NCI-H187 treated with DMSO at 0.1 percent for 48 hours (cell line): ENCODE measurements around the gene MGAT4A.
"Not testable (repeated sequence)": the region's sequence is repeated elsewhere in the genome, so short reads cannot be mapped to it uniquely, and the experiment has no call there.

ENCODE experiments used
- DNase-seq: peaks from one replicate; lab custom pipeline; 2025; lab: John Stamatoyannopoulos, UW

The MGAT4A gene

DNA sequence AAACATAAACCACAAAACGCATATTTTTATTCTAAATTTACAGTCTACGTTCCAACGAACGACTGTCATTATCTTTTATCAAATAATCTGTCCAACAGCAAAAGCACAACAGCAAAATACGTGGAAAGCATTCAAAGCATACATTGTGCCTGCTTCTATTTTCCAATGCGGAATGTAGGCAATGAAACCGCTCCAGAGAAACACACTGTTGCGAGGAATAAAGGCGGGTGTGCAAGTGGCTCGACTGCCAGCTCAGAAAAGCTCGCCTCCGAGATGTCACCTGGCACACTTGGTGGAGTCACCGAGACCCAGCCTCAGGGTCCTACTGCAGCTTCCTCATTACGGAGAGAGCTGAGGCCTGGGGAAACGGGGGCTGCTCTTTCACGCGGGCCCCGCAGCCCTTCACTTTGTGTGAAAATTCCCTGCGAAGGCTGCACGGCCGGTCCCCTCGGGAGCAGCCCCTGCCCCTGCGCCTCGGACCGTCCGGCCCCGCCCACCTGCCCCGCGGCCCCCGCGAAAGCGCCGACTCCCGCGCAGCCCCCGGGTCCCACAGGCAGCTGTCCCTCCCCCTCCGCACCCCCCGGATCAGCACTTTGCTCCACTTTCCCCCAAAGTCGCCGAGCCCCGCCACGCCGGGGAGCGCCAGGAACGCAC, 752 bp downstream of the MGAT4A start:
- DNase-seq, result no peak

DNA sequence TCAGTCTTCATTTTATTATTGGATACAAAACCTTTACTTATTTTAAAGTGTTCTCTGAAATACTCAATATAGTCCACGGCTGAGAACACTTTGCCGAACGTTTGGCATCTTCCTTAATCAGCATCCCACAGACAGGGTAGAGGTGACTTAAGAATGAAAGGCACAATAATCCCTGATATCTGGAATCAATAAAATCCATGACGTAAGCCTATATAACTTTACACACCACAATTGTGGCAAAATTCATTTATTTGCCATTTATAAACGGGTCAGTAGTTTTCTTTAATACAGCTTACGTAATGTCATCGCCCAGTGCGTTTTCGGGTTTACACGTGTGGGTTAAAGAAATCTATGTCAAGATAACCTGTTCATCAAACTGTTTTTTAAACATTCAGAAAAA, 1.3 kb downstream of the MGAT4A start:
- DNase-seq, result no peak

DNA sequence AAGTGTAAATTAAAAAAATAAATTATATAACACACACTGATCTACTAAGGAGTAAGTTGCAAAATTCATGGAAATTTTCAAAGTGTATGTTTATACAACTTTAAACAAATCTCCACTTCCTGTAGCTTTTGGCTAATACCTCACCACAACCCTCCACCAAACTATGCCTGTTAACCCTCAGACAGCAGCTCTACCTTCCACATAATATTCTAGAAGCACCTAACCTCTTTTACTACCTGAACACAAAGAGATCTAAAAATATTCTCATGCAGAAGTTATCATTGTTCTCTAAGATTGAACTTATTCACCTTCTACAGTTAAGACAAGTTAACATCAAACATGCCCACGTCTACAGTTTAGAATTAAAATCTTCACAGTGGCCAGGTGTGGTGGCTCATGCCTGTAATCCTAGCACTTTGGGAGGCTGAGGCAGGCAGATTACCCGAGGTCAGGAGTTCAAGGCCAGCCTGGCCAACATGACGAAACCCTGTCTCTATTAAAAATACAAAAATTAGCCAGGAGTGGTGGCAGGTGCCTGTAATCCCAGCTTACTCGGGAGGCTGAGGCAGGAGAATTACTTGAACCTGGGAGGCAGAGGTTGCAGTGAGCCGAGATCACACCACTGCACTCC, 2.7 kb downstream of the MGAT4A start:
- DNase-seq, result not testable (repeated sequence)

DNA sequence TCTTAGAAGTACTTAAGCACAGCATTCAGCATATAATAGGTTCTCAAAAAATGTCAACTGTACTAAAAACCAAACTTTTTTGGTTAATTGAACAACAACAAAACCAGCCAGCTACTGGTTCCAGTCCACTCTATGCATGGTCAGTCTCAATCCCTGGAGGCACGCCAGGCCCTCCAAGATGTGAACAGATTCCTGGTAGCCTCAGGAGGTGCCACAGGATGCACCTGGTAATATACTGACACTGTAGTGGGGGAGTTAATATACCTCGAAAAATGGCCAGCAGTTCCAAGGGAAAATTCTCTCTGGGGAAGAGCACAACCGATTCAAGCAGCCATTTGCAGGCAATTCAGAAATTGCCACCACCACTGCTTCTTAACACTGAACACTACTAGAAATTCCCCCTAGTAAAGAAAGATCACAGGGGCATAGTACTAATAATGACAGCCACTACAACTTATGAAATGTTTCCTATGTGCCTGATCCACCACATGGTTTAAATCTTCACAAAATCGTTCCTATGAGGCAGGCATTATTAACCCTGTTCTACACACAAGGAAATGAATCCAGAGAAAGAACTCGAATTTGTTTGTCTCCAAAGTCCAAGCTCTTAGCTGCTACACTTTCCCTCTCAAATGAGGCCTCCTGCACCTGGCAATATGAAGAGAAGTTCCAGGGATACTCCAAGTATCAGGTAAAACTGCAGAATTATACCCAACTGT, 3.4 kb downstream of the MGAT4A start:
- DNase-seq, result no peak

DNA sequence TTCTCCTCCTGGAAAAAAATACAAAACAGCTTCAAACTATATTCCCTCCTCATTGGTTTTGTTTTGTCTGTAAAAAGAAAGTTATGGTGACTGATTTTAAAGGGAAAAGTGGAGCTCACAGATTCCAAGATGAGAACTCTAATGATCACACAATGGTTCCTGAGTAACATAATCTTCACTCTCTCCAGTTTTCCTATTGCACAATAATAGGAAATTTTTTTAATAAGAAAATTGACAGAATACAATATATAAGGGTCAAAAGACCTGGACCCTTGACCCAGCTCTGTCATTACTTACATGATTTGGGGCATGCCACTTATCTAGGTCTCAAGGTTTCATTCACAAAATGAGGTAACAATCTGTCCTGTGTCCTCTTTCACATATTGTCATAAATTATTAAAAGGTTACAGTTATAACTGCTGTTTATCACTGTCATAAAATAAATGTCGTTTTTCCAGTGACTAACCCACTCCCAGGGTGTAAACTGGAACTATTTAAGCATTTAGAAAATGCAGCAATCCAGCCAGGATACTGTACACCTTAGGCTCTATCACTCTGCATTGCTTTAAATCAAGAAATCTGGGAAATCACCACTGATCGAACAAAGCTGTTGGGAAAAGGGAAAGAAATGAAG, 4.1 kb downstream of the MGAT4A start:
- no peak for DNase-seq

DNA sequence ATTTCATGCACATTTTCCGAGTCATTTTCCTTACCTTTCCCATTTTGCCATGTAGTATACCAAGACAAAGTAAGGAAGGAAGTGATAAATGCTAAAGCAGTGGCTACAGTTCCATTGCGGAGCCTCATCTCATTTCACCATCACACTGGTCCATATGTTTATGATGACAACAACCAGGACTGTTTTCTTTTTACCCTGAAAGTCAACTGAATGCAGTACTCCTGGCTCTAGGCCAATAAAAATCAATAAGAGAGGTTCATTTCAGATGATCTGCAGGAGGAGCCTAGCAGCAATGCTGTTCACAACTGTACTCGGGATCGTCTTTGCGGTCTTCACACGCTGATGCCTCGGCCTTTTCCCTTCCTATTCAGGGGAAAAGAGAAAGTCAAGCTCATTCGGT, 4.7 kb downstream of the MGAT4A start:
- no peak for DNase-seq

DNA sequence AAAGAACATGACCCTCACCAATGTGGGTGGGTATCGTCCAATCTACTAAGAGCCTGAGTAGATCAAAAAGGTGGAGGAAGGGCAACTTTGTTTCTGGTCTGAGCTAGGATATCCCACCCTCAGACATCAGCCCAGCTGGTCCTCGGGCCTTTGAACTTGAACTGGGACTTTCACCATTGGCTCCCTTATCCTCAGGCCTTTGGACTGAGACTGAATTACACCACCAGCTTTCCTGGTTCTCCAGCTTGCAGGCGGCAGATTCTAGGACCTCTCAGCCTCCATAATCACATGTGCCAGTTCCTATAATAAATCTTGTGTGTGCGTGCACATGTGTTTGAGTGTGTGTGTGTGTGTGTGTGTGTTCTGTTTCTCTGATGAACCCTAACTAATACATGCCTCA, 10.6 kb downstream of the MGAT4A start:
- DNase-seq, result no peak

DNA sequence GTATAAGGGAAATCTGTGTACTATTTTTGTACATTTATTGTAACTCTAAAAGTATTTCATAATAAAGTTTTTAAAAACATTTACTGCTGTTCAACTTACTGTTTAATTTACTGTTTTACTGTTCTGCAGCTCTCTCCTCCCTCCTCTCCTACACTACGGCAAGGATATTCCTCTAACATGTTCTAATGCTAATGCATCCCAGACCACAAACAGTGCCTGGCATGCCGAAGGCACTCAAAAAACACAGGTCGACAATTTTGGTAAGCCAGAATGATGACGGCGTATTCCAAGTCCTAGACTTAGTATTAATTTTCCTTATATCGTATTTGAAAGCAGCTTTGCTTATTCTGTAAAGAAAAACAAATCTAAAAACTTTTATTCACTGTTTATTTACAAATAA, 13.3 kb downstream of the MGAT4A start:
- DNase-seq, result no peak

DNA sequence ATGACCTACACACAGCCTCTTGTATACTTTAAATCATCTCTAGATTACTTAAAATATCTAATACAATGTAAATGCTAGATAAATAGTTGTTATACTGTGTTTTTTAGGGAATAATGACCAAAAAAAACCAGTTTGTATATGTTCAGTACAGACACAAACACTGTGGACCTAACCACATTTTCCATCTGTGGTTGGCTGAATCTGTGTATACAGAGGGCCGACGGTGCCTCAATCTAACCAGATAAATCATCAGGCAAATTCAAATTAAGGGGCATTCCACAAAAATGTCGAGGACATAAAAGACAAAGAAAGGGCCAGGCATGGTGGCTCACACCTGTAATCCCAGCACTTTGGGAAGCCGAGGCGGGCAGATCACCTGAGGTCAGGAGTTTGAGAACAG, 14.1 kb downstream of the MGAT4A start:
- no peak for DNase-seq

DNA sequence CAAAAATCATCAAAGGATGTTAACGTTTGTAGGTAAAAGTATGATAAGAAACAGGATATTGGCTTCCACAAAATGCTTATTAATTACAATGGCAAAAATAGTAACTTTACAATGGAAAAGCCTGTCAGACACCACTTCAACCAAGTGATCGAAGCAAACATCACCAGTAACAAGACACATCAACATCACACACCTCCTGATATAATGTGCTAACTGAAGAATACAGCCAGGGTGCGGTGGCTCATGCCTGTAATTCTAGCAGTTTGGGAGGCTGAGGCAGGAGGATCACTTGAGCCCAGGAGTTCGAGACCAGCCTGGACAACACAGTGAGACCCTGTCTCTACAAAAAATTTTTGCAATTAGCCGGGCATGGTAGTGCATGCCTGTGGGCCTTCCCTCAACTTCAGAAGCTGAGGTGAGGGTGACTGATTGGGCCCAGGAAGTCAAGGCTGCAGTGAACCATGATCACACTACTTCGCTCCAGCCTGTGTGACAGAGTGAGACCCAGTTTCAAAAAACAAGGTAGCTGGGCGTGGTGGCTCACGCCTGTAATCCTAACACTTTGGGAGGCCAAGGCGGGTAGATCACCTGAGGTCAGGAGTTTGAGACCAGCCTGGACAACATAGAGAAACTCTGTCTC, 15.0 kb downstream of the MGAT4A start:
- DNase-seq, result no peak

DNA sequence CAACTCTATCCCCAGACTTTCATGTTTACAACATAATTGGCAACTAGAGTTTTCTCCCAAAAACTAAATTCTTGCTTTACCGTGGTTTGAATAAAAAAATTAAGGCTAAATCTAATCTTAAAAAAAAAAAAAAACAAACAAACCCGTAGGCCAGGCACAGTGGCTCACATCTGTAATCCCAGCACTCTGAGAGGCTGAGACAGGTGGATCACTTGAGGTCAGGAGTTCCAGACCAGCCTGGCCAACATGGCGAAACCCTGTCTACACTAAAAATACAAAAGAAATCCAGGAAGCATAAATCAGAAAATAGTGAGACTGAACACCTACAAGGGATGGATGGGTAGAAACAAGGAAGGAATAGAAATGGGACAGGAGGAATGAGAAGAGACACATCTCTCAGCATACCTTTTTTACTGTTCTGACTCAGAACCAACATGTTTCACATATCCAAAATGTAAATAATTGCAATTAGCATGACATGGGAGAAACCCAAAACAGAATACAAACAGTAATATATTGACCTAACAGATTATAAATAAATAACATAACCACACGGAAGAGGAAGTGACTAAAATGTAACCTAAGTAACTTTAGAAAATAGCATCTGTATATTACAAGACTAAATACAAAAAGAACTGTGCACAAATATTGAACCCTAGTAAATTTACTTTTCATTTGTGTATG, 17.5 kb downstream of the MGAT4A start:
- DNase-seq, result no peak

DNA sequence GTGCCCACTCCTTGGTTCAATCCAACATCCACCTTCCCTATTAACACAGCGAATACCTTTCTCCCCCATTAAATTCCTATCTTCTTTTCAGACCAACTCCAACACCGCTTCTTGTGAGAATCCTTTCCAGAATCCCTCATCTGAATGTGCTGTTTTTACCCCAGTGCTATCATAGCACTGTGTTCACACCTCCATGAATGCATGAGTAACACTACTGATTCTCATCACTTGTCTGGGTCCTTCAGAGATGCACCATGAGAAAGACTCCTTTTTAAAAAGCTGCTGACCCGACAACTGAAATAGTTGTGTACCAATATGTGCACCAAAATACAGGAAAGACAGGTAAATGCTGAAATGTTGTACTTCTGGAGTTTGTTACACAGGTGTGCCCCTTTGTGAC, 18.8 kb downstream of the MGAT4A start:
- no peak for DNase-seq

DNA sequence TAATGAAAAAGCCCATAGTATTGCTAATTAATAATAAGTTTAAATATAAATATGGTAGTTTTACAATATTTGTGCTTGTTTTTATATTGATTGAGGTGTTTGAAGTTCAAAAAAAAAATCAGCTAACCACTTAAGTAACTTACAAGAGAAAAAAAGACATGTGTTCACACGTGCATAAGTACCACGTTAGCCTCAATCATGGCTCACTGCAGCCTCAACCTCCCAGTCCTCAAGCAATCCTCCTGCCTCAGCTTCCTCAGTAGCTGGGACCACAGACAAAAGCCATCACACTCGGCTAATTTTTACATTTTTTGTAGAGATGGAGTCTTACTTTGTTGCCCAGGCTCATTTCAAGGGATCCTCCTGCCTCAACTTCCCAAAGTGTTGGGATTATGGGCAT, 19.4 kb downstream of the MGAT4A start:
- DNase-seq, result no peak

DNA sequence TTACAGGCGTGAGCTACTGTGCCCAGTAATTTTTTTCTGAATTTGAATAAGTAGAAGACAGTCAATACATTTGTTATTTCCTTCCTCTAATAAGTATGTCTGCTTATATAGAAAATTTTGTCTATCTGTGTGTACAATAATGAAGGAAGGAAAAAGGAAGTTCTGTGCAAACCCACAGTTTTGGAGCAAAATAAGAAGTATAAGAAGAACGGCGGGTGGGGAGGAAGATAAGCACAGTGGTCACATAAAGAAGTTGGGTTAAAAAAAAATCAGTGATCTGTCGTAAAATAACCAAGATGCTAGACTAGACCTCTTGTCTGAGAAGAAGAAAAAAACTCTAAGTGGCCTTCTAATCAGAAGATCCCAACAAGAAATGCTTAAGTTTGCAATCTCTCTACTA, 20.2 kb downstream of the MGAT4A start:
- no peak for DNase-seq

DNA sequence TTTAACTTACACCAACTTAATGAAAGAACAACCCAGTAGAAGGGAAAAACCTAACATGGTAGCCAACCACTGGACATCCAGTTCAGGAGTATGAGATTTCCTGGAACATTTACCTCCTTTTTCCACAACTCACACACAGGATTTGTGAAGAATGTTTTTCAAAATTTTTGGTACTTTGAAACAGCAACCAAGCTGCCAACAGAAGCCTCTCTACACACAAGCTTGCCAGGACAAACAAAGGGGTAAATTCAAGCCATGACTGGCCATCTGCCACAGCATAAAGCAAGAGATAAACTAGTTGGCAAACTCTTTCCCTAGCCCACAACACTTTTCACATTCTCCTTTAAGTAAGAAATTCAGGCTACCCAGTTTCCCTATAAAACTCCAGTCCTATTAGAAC, 21.4 kb downstream of the MGAT4A start:
- DNase-seq, result no peak

DNA sequence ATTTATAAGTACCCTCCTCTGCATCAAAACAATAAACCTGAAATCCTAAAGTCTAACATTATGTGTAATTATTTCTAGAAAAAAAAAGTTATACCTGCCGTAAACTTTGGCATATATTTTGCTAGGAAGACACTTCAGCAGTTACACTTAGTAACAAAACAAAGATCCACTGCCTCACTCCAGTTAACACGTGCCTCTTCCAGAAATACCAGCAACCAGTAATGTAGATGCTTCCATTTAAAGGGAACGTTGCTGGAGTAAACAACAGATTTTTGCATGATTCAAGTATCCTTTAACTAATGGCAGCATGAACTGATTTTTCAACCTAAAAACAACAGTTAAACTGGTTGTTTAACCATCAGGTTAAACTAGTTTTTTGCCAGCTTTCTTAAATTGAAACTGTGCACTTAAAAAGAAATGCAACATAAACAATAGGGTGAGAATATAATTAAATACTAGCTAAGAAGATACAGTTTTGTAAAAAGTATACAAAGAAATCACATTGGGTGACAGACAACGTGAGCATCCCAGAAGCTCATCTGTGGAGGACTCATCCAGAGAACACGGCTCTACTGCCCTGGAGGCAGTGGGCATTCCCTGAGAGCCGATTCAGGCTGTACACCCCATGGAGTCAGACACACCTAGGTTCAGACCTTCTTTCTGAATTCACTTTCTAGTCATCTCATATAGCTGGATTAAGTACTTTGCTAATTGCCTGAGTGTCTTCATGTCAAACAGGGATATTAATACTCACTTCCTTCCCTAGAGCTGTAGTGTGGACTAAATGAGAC, 22.3 kb downstream of the MGAT4A start:
- no peak for DNase-seq

DNA sequence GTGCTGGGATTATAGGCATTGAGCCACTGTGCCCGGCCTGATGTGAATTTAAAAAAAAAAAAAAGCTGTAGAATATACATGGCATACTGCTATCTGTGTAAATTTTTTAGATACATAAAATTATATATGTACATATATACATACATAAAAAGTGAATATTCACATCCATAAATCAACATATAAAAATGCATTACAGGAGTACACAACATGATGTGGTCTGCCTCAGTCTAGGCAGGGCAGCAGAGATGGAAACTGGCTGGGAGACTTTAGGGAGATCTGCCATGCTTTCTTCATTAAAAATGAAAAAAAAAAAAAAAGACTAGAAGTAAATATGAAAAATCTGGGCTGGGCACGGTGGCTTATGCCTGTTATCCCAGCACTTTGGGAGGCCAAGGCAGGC, 24.3 kb downstream of the MGAT4A start:
- DNase-seq, result no peak

DNA sequence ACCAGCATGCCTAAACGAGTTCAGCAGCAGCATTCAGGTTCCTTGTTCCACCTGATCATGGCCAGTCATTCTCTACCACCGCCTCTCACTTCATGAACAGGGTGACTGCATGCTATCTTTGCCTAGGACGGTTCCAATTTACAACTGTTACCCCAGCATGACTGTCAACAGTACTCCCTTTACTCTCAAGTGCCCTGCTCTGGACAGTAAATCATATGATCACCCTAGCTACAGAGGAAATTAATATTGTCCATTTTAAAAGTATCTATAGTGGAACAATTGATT, 25.7 kb downstream of the MGAT4A start:
- no peak for DNase-seq

DNA sequence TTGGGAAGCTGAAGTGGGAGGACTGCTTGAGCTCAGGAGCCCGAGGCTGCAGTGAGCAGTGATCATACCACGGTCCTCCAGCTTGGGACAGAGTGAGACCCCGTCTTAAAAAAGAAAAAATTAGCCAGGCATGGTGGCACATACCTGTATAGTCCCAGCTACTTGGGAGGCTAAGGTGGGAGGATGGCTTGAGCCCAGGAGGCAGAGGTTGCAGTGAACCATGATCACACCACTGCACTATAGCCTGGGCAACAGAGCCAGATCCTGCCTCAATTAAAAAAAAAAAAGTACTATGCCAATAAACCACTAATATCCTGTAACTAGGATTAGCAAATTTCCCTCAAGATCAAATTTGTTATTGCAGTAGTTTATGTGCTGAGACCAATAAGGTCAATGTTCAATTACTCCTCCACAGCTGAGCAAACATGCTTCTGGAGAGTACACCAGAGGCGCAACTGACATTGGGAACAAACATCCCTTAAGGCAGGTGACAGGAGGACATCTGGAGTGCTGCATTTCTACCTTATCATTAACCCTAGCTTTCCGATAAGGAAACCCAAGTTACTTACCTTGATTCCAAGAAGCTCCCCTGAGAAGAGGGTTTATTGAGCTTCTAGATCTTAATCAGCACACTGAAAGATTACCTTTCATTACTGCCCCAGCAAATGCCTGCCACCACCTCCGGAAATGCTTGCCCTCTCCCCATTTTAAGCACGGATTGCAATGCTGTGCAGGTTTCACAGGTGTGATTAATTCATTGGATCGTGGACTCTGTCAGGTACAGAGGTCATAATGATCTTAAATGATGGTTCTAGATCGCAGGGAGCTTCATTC, 26.2 kb downstream of the MGAT4A start:
- DNase-seq, result no peak

DNA sequence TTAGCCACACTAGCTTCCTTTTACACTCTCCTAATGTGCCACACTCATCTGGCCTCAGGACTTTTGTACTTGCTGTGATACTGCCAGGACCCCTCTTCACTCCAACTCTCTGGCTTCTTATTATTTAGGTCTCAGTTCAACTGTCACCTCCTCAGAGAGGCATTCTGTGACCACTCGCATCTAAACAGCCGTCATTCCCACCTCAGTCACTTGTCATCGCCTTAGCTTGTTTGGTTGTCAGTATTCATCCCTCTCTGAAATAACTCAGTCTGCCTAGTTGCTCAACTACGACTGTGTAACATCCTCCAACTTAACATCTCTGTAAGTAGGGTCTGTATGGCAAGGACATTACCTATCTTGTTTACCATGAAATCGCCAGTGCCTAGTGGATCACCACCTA, 27.2 kb downstream of the MGAT4A start:
- DNase-seq, result no peak
